Mesenchymal stem cell (in vitro differentiated cells and primary cell): Measurements from ENCODE around the gene RIMKLB.

Source experiments
- DNase-seq: peaks from one replicate; pipeline ENCODE4 v3.0.0-alpha.2; 2013
- H2AFZ ChIP-seq: one replicate; pipeline ENCODE4 v1.6.1; 2013; ENCODE audit warnings: low read depth, mild to moderate bottlenecking, control low read depth, inconsistent platforms, low read length, moderate library complexity
- H2AK5ac ChIP-seq: 2 replicates; pipeline ENCODE4 v1.6.1; 2013; ENCODE audit warnings: low read length, moderate library complexity, mild to moderate bottlenecking, inconsistent platforms; ENCODE audit not compliant: severe bottlenecking
- H2BK120ac ChIP-seq: one replicate; pipeline ENCODE4 v1.6.1; 2013; ENCODE audit warnings: low read depth, mild to moderate bottlenecking, inconsistent platforms, low read length, moderate library complexity
- H2BK12ac ChIP-seq, 2 experiments: one replicate each; pipeline ENCODE4 v1.6.1; 2013; ENCODE audit warnings: inconsistent platforms in 2 of 2, low read length in 2 of 2, mild to moderate bottlenecking in 2 of 2, moderate library complexity in 2 of 2, control low read depth in 1 of 2
- H2BK15ac ChIP-seq: one replicate; pipeline ENCODE4 v1.6.1; 2013; ENCODE audit warnings: mild to moderate bottlenecking, low read depth, inconsistent platforms; ENCODE audit not compliant: poor library complexity, severe bottlenecking
- H2BK5ac ChIP-seq: 2 replicates; pipeline ENCODE4 v1.6.1; 2013; ENCODE audit warnings: low read depth, mild to moderate bottlenecking, low read length, control low read depth, inconsistent platforms; ENCODE audit not compliant: poor library complexity, severe bottlenecking
- H3K14ac ChIP-seq, 2 experiments: one replicate each; pipeline ENCODE4 v1.6.1; 2013; ENCODE audit warnings: inconsistent platforms in 2 of 2, low read length in 2 of 2, control low read depth in 1 of 2, mild to moderate bottlenecking in 1 of 2, moderate library complexity in 1 of 2
- H3K18ac ChIP-seq, 2 experiments: one replicate each; pipeline ENCODE4 v1.6.1; 2013; ENCODE audit warnings: inconsistent platforms in 2 of 2, low read length in 2 of 2, control low read depth in 1 of 2, low read depth in 1 of 2, mild to moderate bottlenecking in 1 of 2
- H3K23ac ChIP-seq, 2 experiments: one replicate each; pipeline ENCODE4 v1.6.1; 2013; ENCODE audit warnings: inconsistent platforms in 2 of 2, low read length in 2 of 2, mild to moderate bottlenecking in 2 of 2, moderate library complexity in 2 of 2, control low read depth in 1 of 2
- H3K27ac ChIP-seq: 2 replicates; pipeline ENCODE4 v1.5.1; 2013; ENCODE audit warnings: mild to moderate bottlenecking, moderate library complexity, low read length, control low read depth, inconsistent platforms; ENCODE audit not compliant: poor library complexity, severe bottlenecking
- H3K27me3 ChIP-seq, 2 experiments: 2 replicates each; pipeline versions ENCODE4 v1.6.1 to v1.7.0; 2013; ENCODE audit warnings: low read length in 2 of 2, mild to moderate bottlenecking in 2 of 2, moderate library complexity in 2 of 2, control low read depth in 1 of 2, inconsistent platforms in 1 of 2; ENCODE audit not compliant: control insufficient read depth in 1 of 2, insufficient read depth in 1 of 2
- H3K36me3 ChIP-seq, 2 experiments: 2 replicates each; pipeline versions ENCODE4 v1.6.1 to v1.7.0; 2013; ENCODE audit warnings: low read length in 2 of 2, control low read depth in 1 of 2, inconsistent platforms in 1 of 2, low read depth in 1 of 2, mild to moderate bottlenecking in 1 of 2; ENCODE audit not compliant: insufficient read depth in 2 of 2, control insufficient read depth in 1 of 2
- H3K4ac ChIP-seq, 2 experiments: one replicate each; pipeline ENCODE4 v1.6.1; 2013; ENCODE audit warnings: inconsistent platforms in 2 of 2, low read length in 2 of 2, mild to moderate bottlenecking in 2 of 2, moderate library complexity in 2 of 2, control low read depth in 1 of 2, low read depth in 1 of 2
- H3K4me1 ChIP-seq: 2 replicates; pipeline ENCODE4 v1.6.1; 2013; ENCODE audit warnings: low read depth, low read length, control low read depth; ENCODE audit not compliant: control insufficient read depth, insufficient read depth
- H3K4me2 ChIP-seq: 2 replicates; pipeline ENCODE4 v1.6.1; 2013; ENCODE audit warnings: low read length, mild to moderate bottlenecking, inconsistent platforms; ENCODE audit not compliant: poor library complexity, severe bottlenecking
- H3K4me3 ChIP-seq, 2 experiments: 2 replicates each; pipeline versions ENCODE4 v1.5.1 to v1.7.0; 2013; ENCODE audit warnings: low read length in 2 of 2, mild to moderate bottlenecking in 2 of 2, control low read depth in 1 of 2, low read depth in 1 of 2; ENCODE audit not compliant: insufficient read depth in 1 of 2
- H3K79me1 ChIP-seq: replicated peaks from 2 replicates; pipeline ENCODE4 v1.6.1; 2013; ENCODE audit warnings: mild to moderate bottlenecking, control low read depth, low read length, inconsistent platforms; ENCODE audit not compliant: poor library complexity, severe bottlenecking
- H3K9ac ChIP-seq: 2 replicates; pipeline ENCODE4 v1.7.0; 2013; ENCODE audit warnings: mild to moderate bottlenecking, low read length, moderate library complexity
- H3K9me3 ChIP-seq: 2 replicates; pipeline ENCODE4 v1.7.0; 2013; ENCODE audit warnings: mild to moderate bottlenecking, low read length; ENCODE audit not compliant: control insufficient read depth
- H4K8ac ChIP-seq: one replicate; pipeline ENCODE4 v1.6.1; 2013; ENCODE audit warnings: inconsistent platforms, mild to moderate bottlenecking, low read length, moderate library complexity
- H4K91ac ChIP-seq: one replicate; pipeline ENCODE4 v1.6.1; 2013; ENCODE audit warnings: mild to moderate bottlenecking, low read length, inconsistent platforms
- WGBS: methylation state at CpG from one replicate; pipeline ENCODE4 v1.1.7; 2013; ENCODE audit warnings: mixed read lengths; 5-methylcytosine and 5-hydroxymethylcytosine counted together

The RIMKLB gene

GRCh38 chr12:8661016-8661415 lies 36.8 kb upstream of the RIMKLB start:
- Histone ChIP-seq H3K79me1 (no peaks in the 10 kb centered on the region), H3K9ac (peak overlapping the region; percentile 94), H3K36me3 (peaks cover 0 to 6% of the 10 kb centered on the region in 2 experiments), H2AFZ (no peak overlapping the region), H3K27me3 (peaks cover 0 to 6% of the 10 kb centered on the region in 2 experiments), H4K8ac (no peak overlapping the region), H2AK5ac (no peak overlapping the region), H3K18ac (no peak overlapping the region), H2BK12ac (no peak overlapping the region), H3K4me2 (no peak overlapping the region), H3K4me3 (peak overlapping the region in 1 of 2 experiments; percentile 86), H3K9me3 (no peaks in the 10 kb centered on the region), H3K27ac (no peak overlapping the region), H2BK5ac (no peak overlapping the region), H4K91ac (no peak overlapping the region), H3K14ac (no peak overlapping the region), H2BK120ac (no peak overlapping the region), H2BK15ac (no peak overlapping the region), H3K4ac (no peak overlapping the region), H3K4me1 (peaks cover 1% of the 10 kb centered on the region), H3K23ac (no peak overlapping the region)
- WGBS, result 98% methylated on average over 3 of the region's 3 CpGs
- no peak for DNase-seq

- H3K18ac ChIP-seq, result no peak overlapping the region
- no peak overlapping the region for H2BK5ac ChIP-seq
- no peak overlapping the region for H3K4me2 ChIP-seq
- no peak overlapping the region for H2BK12ac ChIP-seq
- peak overlapping the region in 1 of 2 experiments; percentile 86 for H3K4me3 ChIP-seq
- H3K4ac ChIP-seq, result no peak overlapping the region
- H2AFZ ChIP-seq, result no peak overlapping the region
- no peak overlapping the region for H3K27ac ChIP-seq
- no peak overlapping the region for H2BK15ac ChIP-seq
- no peaks in the 10 kb centered on the region for H3K9me3 ChIP-seq
- H4K8ac ChIP-seq, result no peak overlapping the region
- peak overlapping the region; percentile 94 for H3K9ac ChIP-seq
- H3K4me1 ChIP-seq, result peaks cover 1% of the 10 kb centered on the region
- peaks cover 0 to 6% of the 10 kb centered on the region in 2 experiments for H3K36me3 ChIP-seq
- DNase-seq, result no peak
- no peak overlapping the region for H3K23ac ChIP-seq
- peaks cover 0 to 6% of the 10 kb centered on the region in 2 experiments for H3K27me3 ChIP-seq
- H4K91ac ChIP-seq, result no peak overlapping the region
- H2AK5ac ChIP-seq, result no peak overlapping the region
- H2BK120ac ChIP-seq, result no peak overlapping the region
- no peak overlapping the region for H3K14ac ChIP-seq
- WGBS, result 75% methylated on average over 3 of the region's 3 CpGs
- no peaks in the 10 kb centered on the region for H3K79me1 ChIP-seq
Measured at GRCh38 chr12:8661751-8662150, 36.0 kb upstream of the RIMKLB start.

GRCh38 chr12:8662593-8662992 lies 35.2 kb upstream of the RIMKLB start, which contains the start of gene MFAP5:
TSS of gene MFAP5 (minus strand) at chr12:8662826. CDS start at chr12:8662104, 722 bp downstream.
- H3K23ac ChIP-seq, result no peak within 1 kb of the TSS
- H4K91ac ChIP-seq, result no peak within 1 kb of the TSS
- peak within 1 kb of the TSS; percentile 94 for H3K9ac ChIP-seq
- H3K4me1 ChIP-seq, result peaks cover 1% of the 10 kb centered on the region
- no peak within 1 kb of the TSS for H4K8ac ChIP-seq
- no peak within 1 kb of the TSS for H2AFZ ChIP-seq
- H3K9me3 ChIP-seq, result no peaks in the 10 kb centered on the region
- no peak within 1 kb of the TSS for H2BK5ac ChIP-seq
- H2BK120ac ChIP-seq, result no peak within 1 kb of the TSS
- H2AK5ac ChIP-seq, result peak within 1 kb of the TSS; percentile 46
- H3K27ac ChIP-seq, result no peak within 1 kb of the TSS
- H3K4ac ChIP-seq, result no peak within 1 kb of the TSS
- no peak for DNase-seq
- H3K4me2 ChIP-seq, result no peak within 1 kb of the TSS
- no peak within 1 kb of the TSS for H3K14ac ChIP-seq
- H3K27me3 ChIP-seq, result peaks cover 0 to 6% of the 10 kb centered on the region in 2 experiments
- no peaks in the 10 kb centered on the region for H3K79me1 ChIP-seq
- no peak within 1 kb of the TSS for H3K18ac ChIP-seq
- H2BK12ac ChIP-seq, result no peak within 1 kb of the TSS
- H3K36me3 ChIP-seq, result peaks cover 0 to 3% of the 10 kb centered on the region in 2 experiments
- peak within 1 kb of the TSS in 1 of 2 experiments; percentile 86 for H3K4me3 ChIP-seq
- 80% methylated on average over 6 of the region's 6 CpGs for WGBS
- H2BK15ac ChIP-seq, result no peak within 1 kb of the TSS

GRCh38 chr12:8664228-8664913 lies 33.4 kb upstream of the RIMKLB start:
- no peak overlapping the region for H2AK5ac ChIP-seq
- H3K23ac ChIP-seq, result no peak overlapping the region
- no peak overlapping the region for H3K14ac ChIP-seq
- H3K27ac ChIP-seq, result no peak overlapping the region
- no peak for DNase-seq
- H2BK5ac ChIP-seq, result no peak overlapping the region
- no peak overlapping the region for H2AFZ ChIP-seq
- H3K36me3 ChIP-seq, result peaks cover 0 to under 1% of the 10 kb centered on the region in 2 experiments
- no peak overlapping the region for H3K18ac ChIP-seq
- H3K4ac ChIP-seq, result no peak overlapping the region
- WGBS, result 92% methylated on average over 5 of the region's 5 CpGs
- no peak overlapping the region for H3K4me2 ChIP-seq
- no peak overlapping the region for H4K91ac ChIP-seq
- peak overlapping the region in 1 of 2 experiments; percentile 86 for H3K4me3 ChIP-seq
- H3K27me3 ChIP-seq, result peaks cover 0 to 6% of the 10 kb centered on the region in 2 experiments
- H2BK12ac ChIP-seq, result no peak overlapping the region
- no peaks in the 10 kb centered on the region for H3K9me3 ChIP-seq
- no peak overlapping the region for H2BK120ac ChIP-seq
- no peaks in the 10 kb centered on the region for H3K79me1 ChIP-seq
- no peak overlapping the region for H4K8ac ChIP-seq
- H2BK15ac ChIP-seq, result no peak overlapping the region
- no peaks in the 10 kb centered on the region for H3K4me1 ChIP-seq
- H3K9ac ChIP-seq, result peak overlapping the region; percentile 94
